K562 (cell line): ENCODE results near the gene AAMP. TPM values are rescaled to one million over a fixed set of nuclear protein-coding genes. Genes with fewer than 3 reads are reported as not detected.
A peak's percentile ranks its signal among the peaks of the same experiment; 100 is the strongest.

Experiments
- ATAC-seq: fragments of 200-7000 bp; cut with Tn5 transposase; 3 replicates; pipeline ENCODE4 v1.9.1; 2020; ENCODE audit warnings: moderate library complexity
- BruUV-seq: library from RNA; stranded (reverse); fragments of 400-500 nt; replicated peaks from 2 replicates; lab custom pipeline; 2021; lab: Mats Ljungman, UMichigan
- CTCF ChIA-PET: fragments of 300-600 bp; formaldehyde crosslinking; extraction: SDS; loops from one replicate; lab custom pipeline; 2021; ENCODE audit warnings: low intra/inter-chr PET ratio; lab: Yijun Ruan, JAX
- POLR2A ChIA-PET: fragments of 300-600, 350-650 bp; sonication (Branson Sonifier 250); formaldehyde crosslinking; extraction: SDS; loops from one replicate; lab custom pipeline; 2021; ENCODE audit warnings: antibody characterized with exemption, inconsistent platforms; lab: Yijun Ruan, JAX
- DNase-seq, 4 experiments: peaks; one replicate each; pipeline versions ENCODE4 v3.0.0 to v3.0.0-alpha.2; 2011 to 2018; ENCODE audit warnings: low spot score in 3 of 4, mixed read lengths in 3 of 4; ENCODE audit errors: extremely low read depth in 1 of 4
- FAIRE-seq: peaks from 2 replicates; lab custom pipeline; 2011; peaks lifted over from hg19 to GRCh38; lab: Jason Lieb, UNC
- H2AFZ ChIP-seq: 2 replicates; pipeline ENCODE4 v1.6.0; 2011; ENCODE audit warnings: low read depth, low read length, control low read depth, inconsistent platforms
- H3K27ac ChIP-seq: fragments of 200-600 bp; 3 replicates; pipeline ENCODE4 v1.8.0; 2011; ENCODE audit warnings: low read depth, mild to moderate bottlenecking, control low read depth, inconsistent platforms, low read length, moderate library complexity, mixed read lengths; ENCODE audit errors: extremely low read depth
- H3K27me3 ChIP-seq, 2 experiments: fragments of 300-600 bp in 1 of 2; 2 replicates in 1 of 2; 3 replicates in 1 of 2; pipeline versions ENCODE4 v1.6.0 to v1.8.0; 2011; ENCODE audit warnings: inconsistent platforms in 2 of 2, low read length in 2 of 2, mild to moderate bottlenecking in 1 of 2, mixed read lengths in 1 of 2, moderate library complexity in 1 of 2; ENCODE audit not compliant: control insufficient read depth in 2 of 2, insufficient read depth in 2 of 2
- H3K36me3 ChIP-seq: fragments of 300-600 bp; 3 replicates; pipeline ENCODE4 v1.8.0; 2011; ENCODE audit warnings: mild to moderate bottlenecking, low read length, inconsistent platforms; ENCODE audit not compliant: control insufficient read depth, insufficient read depth
- H3K4me1 ChIP-seq, 2 experiments: fragments of 200-600 bp in 1 of 2; replicated peaks in 1 of 2; 2 replicates in 1 of 2; 3 replicates in 1 of 2; pipeline versions ENCODE4 v1.5.1 to v1.8.0; 2011; ENCODE audit warnings: inconsistent platforms in 2 of 2, low read length in 2 of 2, mild to moderate bottlenecking in 1 of 2, mixed read lengths in 1 of 2, moderate library complexity in 1 of 2; ENCODE audit not compliant: control insufficient read depth in 2 of 2, insufficient read depth in 2 of 2
- H3K4me2 ChIP-seq: 2 replicates; pipeline ENCODE4 v1.6.1; 2011; ENCODE audit warnings: low read length, control low read depth, inconsistent platforms, mixed read lengths; ENCODE audit not compliant: insufficient read depth
- H3K4me3 ChIP-seq: fragments of 200-600 bp; sonication (generic), shearing (Covaris generic); 2 replicates; pipeline ENCODE4 v1.5.1; 2016; ENCODE audit warnings: control low read depth, inconsistent platforms
- H3K79me2 ChIP-seq: fragments of 200-600 bp; 3 replicates; pipeline ENCODE4 v1.8.0; 2011; ENCODE audit warnings: low read length, inconsistent platforms; ENCODE audit not compliant: control insufficient read depth, insufficient read depth
- H3K9ac ChIP-seq, 2 experiments: 2 replicates each; pipeline versions ENCODE4 v1.6.0 to v1.6.1; 2011; ENCODE audit warnings: low read depth in 2 of 2, low read length in 2 of 2, control low read depth in 1 of 2, inconsistent platforms in 1 of 2, mild to moderate bottlenecking in 1 of 2, mixed read lengths in 1 of 2; ENCODE audit not compliant: insufficient read depth in 1 of 2
- H3K9me1 ChIP-seq: one replicate; pipeline ENCODE4 v1.6.0; 2011; ENCODE audit warnings: inconsistent platforms, mild to moderate bottlenecking, low read length, moderate library complexity; ENCODE audit not compliant: control insufficient read depth, insufficient read depth
- H3K9me3 ChIP-seq: replicated peaks from 2 replicates; pipeline ENCODE4 v1.5.1; 2011; ENCODE audit warnings: low read depth, low read length, inconsistent platforms; ENCODE audit not compliant: control insufficient read depth, insufficient read depth
- H4K20me1 ChIP-seq: replicated peaks from 2 replicates; pipeline ENCODE4 v1.6.1; 2011; ENCODE audit warnings: low read length, inconsistent platforms, mixed read lengths; ENCODE audit not compliant: control insufficient read depth, insufficient read depth
- ATF3 ChIP-seq, 2 experiments: fragments of 450-650 bp in 1 of 2; sonication (generic) in 1 of 2; formaldehyde crosslinking in 1 of 2; IDR thresholded peaks in 1 of 2; conservative IDR thresholded peaks in 1 of 2; 2 replicates each; pipeline versions ENCODE4 v1.6.1 to v1.8.1; 2016 to 2023; ENCODE audit warnings: mild to moderate bottlenecking in 2 of 2, moderate library complexity in 2 of 2, inconsistent platforms in 1 of 2, missing genetic modification reagents in 1 of 2
- EP400 ChIP-seq: fragments of 450-650 bp; IDR thresholded peaks from 2 replicates; pipeline ENCODE4 v1.6.1; 2017; ENCODE audit warnings: antibody characterized with exemption, mild to moderate bottlenecking, moderate library complexity
- SMARCB1 ChIP-seq: IDR thresholded peaks from 2 replicates; pipeline ENCODE4 v1.6.1; 2011; ENCODE audit warnings: improper control_type of control experiment, low read depth; ENCODE audit not compliant: insufficient read length
- ZBTB34 ChIP-seq: fragments of 250-450 bp; sonication (Bioruptor Pico); IDR thresholded peaks from 2 replicates; pipeline ENCODE4 v1.8.0; 2021; ENCODE audit warnings: mild to moderate bottlenecking, moderate library complexity
- WGBS: fragments of 100-300 bp; shearing (Covaris generic); methylation state at CpG from one replicate; pipeline ENCODE4 v1.1.6; 2016; ENCODE audit warnings: low coverage, mixed read lengths; ENCODE audit not compliant: insufficient coverage; ENCODE audit errors: missing lambda C conversion rate; 5-methylcytosine and 5-hydroxymethylcytosine counted together
- in situ Hi-C: fragments of 300-500 bp; cut with MboI; formaldehyde crosslinking; loops from 4 replicates; pipeline ENCODE4 v1.15.0; 2018; ENCODE audit warnings: inconsistent platforms, mixed read lengths
- intact Hi-C: fragments of 100-400 bp; cut with micrococcal nuclease; formaldehyde crosslinking; loops from 2 replicates; pipeline ENCODE4 v1.14.2; 2022
- polyA plus RNA-seq, 8 experiments: library from polyadenylated mRNA; depleted of rRNA in 4 of 8; stranded (reverse) in 5 of 8; unstranded in 3 of 8; fragments of >200 nt; fragmentation: Nextera tagmentation in 2 of 8; fragmentation: Illumina TruSeq in 1 of 8; extraction: Ambion mirVana in 2 of 8; extraction: Trizol in 1 of 8; gene quantifications; 2 replicates each; pipeline versions ENCODE4 v1.2.1 to v1.2.3, GENCODE V29; 2011 to 2014; ENCODE audit warnings: inconsistent platforms in 1 of 8, missing spikeins in 1 of 8
- total RNA-seq, 7 experiments: library from RNA; depleted of rRNA in 6 of 7; stranded (reverse); fragments of >200 nt in 6 of 7; fragmentation: Illumina TruSeq in 2 of 7; extraction: Trizol in 2 of 7; gene quantifications; 2 replicates each; pipeline versions ENCODE4 v1.2.1 to v1.2.3, GENCODE V29; 2011 to 2021; ENCODE audit warnings: low replicate concordance in 1 of 7

The AAMP gene
- total and polyA plus RNA-seq, 9 of the 15 experiments (the other 6 are each of a cell fraction or from before 2014, with no cell fraction given), result 5.7 to 197 (median 94.1) TPM

- Histone ChIP-seq H3K4me2 (no peak overlapping the region), H3K9me3 (no peaks in the 10 kb centered on the region), H3K9ac (no peak overlapping the region), H3K79me2 (no peaks in the 10 kb centered on the region), H3K36me3 (no peaks in the 10 kb centered on the region), H3K9me1 (peaks cover 4% of the 10 kb centered on the region), H2AFZ (no peak overlapping the region), H3K4me3 (no peak overlapping the region), H3K4me1 (peaks cover 16 to 28% of the 10 kb centered on the region in 2 experiments), H4K20me1 (no peaks in the 10 kb centered on the region), H3K27ac (no peak overlapping the region), H3K27me3 (no peaks in the 10 kb centered on the region)
- ATAC-seq (no peak), DNase-seq (no peak), FAIRE-seq (no peak)
- in situ Hi-C loops (no loop called here), intact Hi-C loops (no loop called here)
- POLR2A ChIA-PET, result no interaction called here
- 83% methylated on average over 3 of the region's 4 CpGs for whole genome bisulfite sequencing
- TF ChIP-seq ATF3 (IDR thresholded peaks at IDR 0.05) (peak; percentile 27; the same call in 1 of the 2 replicates), ATF3 (CRISPR knock-in tag; conservative IDR thresholded peaks at IDR 0.05) (no peak), EP400 (no peak)
- CTCF ChIA-PET, result no interaction called here
- BruUV-seq, result no TSS peak
These were observed 47.9 kb upstream of the AAMP start for GRCh38 chr2:218317835-218318234.

- H3K4me1 ChIP-seq, result peaks cover 10 to 24% of the 10 kb centered on the region in 2 experiments
- peak overlapping the region; percentile 96 for H2AFZ ChIP-seq
- POLR2A ChIA-PET, result interaction anchor here (0.7 kb wide), 1 partner anchor 136 kb away, joined by 3 read pairs; no protein-coding TSS in a partner anchor
- H3K4me3 ChIP-seq, result no peak overlapping the region
- H3K36me3 ChIP-seq, result no peaks in the 10 kb centered on the region
- H3K9me1 ChIP-seq, result peaks cover 4% of the 10 kb centered on the region
- ATAC-seq, result no peak; the same call in 2 of the 3 replicates
- WGBS, result 50% methylated on average over 1 of the region's 1 CpG
- peak overlapping the region; percentile 66; the same call in 2 of the 3 replicates for H3K27ac ChIP-seq
- no peaks in the 10 kb centered on the region for H4K20me1 ChIP-seq
- no peak overlapping the region for H3K4me2 ChIP-seq
- no peak for DNase-seq
- FAIRE-seq, result no peak
- in situ Hi-C loops (no loop called here), intact Hi-C loops (no loop called here)
- CTCF ChIA-PET, result no interaction called here
- no peak overlapping the region; a peak in 1 of 4 replicates for H3K9ac ChIP-seq
- H3K9me3 ChIP-seq, result no peaks in the 10 kb centered on the region
- no peaks in the 10 kb centered on the region for H3K27me3 ChIP-seq
- no peaks in the 10 kb centered on the region for H3K79me2 ChIP-seq
- no TSS peak for BruUV-seq
- no peak for TF ChIP-seq SMARCB1
- TF ChIP-seq ZBTB34 (CRISPR knock-in tag), result no peak
These were observed 47.3 kb upstream of the AAMP start for GRCh38 chr2:218317303-218317630.
